Measurements from ENCODE around the gene SVEP1. TPM values are rescaled to one million over a fixed set of nuclear protein-coding genes. Genes with fewer than 3 reads are reported as not detected.

Gene SVEP1
- total RNA-seq, 1 donor from 2014 or later = under 0.01 TPM

GRCh38 chr9:110316261-110317075 lies 263.1 kb downstream of the SVEP1 start:
- no peak for DNase-seq

Other genes starting within 250 kb of the SVEP1 start
- not detected in 2 replicates for gene TXNDC8, start 241.9 kb downstream of the SVEP1 start, total RNA-seq
- not detected in 2 replicates for gene MUSK, start 89.0 kb upstream of the SVEP1 start, total RNA-seq

Data from dermis blood vessel endothelial cell (primary cell).